GM12891 (cell line): ENCODE measurements around the gene COG7.

ENCODE experiments used
- DNase-seq: peaks from one replicate; pipeline ENCODE4 v3.0.0; 2011; ENCODE audit warnings: low spot score; ENCODE audit not compliant: insufficient read length
- FAIRE-seq: peaks from 2 replicates; lab custom pipeline; 2011; peaks lifted over from hg19 to GRCh38; lab: Jason Lieb, UNC
- PAX5 ChIP-seq: IDR thresholded peaks from 2 replicates; pipeline ENCODE4 v1.6.1; 2011; ENCODE audit warnings: low read length, moderate library complexity, mild to moderate bottlenecking; ENCODE audit not compliant: insufficient read depth, severe bottlenecking
- POLR2A ChIP-seq: IDR thresholded peaks from 2 replicates; pipeline ENCODE4 v1.6.1; 2011; ENCODE audit warnings: low read depth, low read length, control low read depth
- POLR2AphosphoS5 ChIP-seq: IDR thresholded peaks from 2 replicates; pipeline ENCODE4 v1.6.1; 2011; ENCODE audit warnings: low read depth, low read length, control low read depth
- POU2F2 ChIP-seq: IDR thresholded peaks from 2 replicates; pipeline ENCODE4 v1.6.1; 2011; ENCODE audit warnings: low read depth, mild to moderate bottlenecking, control low read depth, low read length, moderate library complexity
- SPI1 ChIP-seq: IDR thresholded peaks from 2 replicates; pipeline ENCODE4 v1.6.1; 2011; ENCODE audit warnings: low read depth, low read length, control low read depth
- TAF1 ChIP-seq: IDR thresholded peaks from 2 replicates; pipeline ENCODE4 v1.6.1; 2011; ENCODE audit warnings: low read depth, low read length, control low read depth

Gene COG7

DNA sequence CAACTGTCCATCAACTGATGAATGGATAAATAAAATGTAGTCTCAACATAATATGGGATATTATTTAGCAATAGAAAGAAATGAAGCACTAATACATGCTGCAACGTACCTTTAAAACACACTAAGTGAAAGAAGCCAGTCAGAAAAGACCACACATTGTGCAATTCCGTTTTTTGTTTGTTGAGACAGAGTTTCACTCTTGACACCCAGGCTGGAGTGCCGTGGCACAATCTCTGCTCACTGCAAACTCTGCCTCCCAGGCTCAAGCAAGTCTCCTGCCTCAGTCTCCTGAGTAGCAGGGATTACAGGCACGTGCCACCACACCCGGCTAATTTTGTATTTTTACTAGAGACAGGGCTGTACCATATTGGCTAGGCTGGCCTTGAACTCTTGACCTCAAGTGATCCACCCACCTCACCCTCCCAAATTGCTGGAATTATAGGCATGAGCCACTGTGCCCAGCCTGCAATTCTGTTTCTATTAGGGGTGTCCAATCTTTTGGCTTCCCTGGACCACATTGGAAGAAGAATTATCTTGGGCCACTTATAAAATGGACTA lies 110.8 kb downstream of the COG7 start:
- DNase-seq (no peak), FAIRE-seq (peak; percentile 28)
- TF ChIP-seq SPI1, result no peak
- no peak for TF ChIP-seq PAX5
- no peak for TF ChIP-seq POLR2AphosphoS5
- no peak for TF ChIP-seq POLR2A
- no peak for TF ChIP-seq POU2F2
- no peak for TF ChIP-seq TAF1

DNA sequence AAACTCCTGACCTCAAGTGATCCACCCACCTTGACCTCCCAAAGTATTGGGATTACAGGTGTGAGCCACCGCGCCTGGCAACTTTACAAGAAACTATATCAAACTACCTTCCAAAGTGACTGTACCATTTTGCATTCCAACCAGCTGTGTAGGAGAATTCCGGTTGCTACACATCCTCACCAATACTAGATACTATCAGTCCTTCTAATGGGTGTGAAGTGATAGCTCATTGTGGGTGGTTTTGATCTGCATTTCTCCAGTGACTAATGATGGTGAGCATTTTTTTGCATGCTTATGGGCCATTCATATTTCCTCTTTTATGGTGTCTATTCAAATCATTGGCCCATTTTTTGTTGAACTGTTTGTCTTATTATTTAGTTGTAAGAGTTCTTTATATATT lies 113.2 kb downstream of the COG7 start:
- FAIRE-seq (no peak), DNase-seq (no peak)
- no peak for TF ChIP-seq POLR2AphosphoS5
- no peak for TF ChIP-seq POU2F2
- no peak for TF ChIP-seq PAX5
- no peak for TF ChIP-seq SPI1
- TF ChIP-seq POLR2A, result no peak
- no peak for TF ChIP-seq TAF1
